K562 treated with DMSO at 1 percent for 4 hours (cell line): ENCODE results near the gene TCF7L1. TPM values are rescaled to one million over a fixed set of nuclear protein-coding genes. Genes with fewer than 3 reads are reported as not detected.

Experiments
- total RNA-seq: library from RNA; unstranded; fragments of 300-600 nt; gene quantifications from 2 replicates; pipeline ENCODE4 v1.2.3, GENCODE V29; 2022; ENCODE audit not compliant: insufficient read depth

The TCF7L1 gene
- total RNA-seq, result not detected in 2 replicates

GRCh38 chr2:85132834-85133637 is at the start of gene TCF7L1:
TSS of gene TCF7L1 (plus strand) at chr2:85133392. CDS start at chr2:85133685, 293 bp downstream.

GRCh38 chr2:85327822-85328617 is 194.8 kb downstream of the TCF7L1 start, which contains the start of gene TGOLN2:
TSS of gene TGOLN2 (minus strand) at chr2:85327989. CDS start at chr2:85327962, 27 bp downstream.

DNA sequence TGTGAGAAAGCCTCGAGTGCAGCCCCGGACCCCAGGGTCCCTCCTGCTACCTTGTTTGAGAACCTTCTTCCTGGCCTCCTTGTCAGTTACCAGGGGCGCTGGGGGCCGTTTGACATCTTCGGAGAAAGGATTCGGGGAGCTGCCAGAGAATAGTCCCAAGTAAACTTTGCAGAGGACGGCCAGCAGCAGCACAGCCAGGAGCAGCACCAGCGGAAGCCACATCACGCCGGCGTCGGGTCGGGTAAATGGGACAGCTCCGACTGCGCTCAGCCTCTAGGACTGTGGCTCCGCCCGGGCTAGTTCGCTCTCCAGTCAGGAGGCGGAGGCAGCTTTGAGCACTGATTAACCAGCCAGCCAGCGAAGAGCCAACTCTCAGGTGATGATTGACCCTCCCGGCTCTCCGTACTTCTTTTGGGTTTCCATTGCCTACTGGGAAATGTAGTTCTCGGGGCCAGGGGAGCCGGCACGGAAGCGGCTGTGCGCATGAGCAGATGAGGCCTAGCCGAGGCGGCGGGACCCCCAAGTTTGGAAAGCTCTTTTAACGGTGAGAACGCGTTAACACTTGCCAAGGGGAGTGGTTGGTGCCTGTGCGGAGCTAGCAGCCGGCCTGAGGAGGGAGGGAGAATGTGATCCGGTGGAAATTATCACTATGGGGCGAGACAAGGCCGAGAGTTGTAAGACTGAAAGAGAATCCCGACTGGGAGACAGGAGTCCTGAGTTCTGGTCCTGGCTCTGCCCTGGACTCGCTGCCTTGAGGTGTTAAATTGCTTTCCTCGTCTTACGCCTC is 221.3 kb downstream of the TCF7L1 start, which contains the start of the genes ELMOD3 and RETSAT:
Gene ELMOD3 (plus strand): TSS at position 484 of the 787 bp plus-strand sequence. CDS start 2,430 bp downstream, outside the sequence.
Gene RETSAT (minus strand): TSS at position 243 of the 787 bp plus-strand sequence. CDS start 21 bp downstream, at position 222.

Other genes starting within 250 kb of the TCF7L1 start
- gene TMSB10, start 227.7 kb upstream of the TCF7L1 start, total RNA-seq, result 1,117 and 1,349 TPM in 2 replicates
- gene KCMF1, start 162.2 kb upstream of the TCF7L1 start, total RNA-seq, result 25.4 and 37.2 TPM in 2 replicates
- gene TGOLN2, start 194.6 kb downstream of the TCF7L1 start, total RNA-seq, result 40.4 and 54.5 TPM in 2 replicates
- gene RETSAT, start 221.1 kb downstream of the TCF7L1 start, total RNA-seq, result 27.3 and 29.1 TPM in 2 replicates
- 13.4 and 18.3 TPM in 2 replicates for gene ELMOD3, start 221.4 kb downstream of the TCF7L1 start, total RNA-seq